Karpas-422 (cell line): ENCODE results near the gene UBE2A. TPM values are rescaled to one million over a fixed set of nuclear protein-coding genes. Genes with fewer than 3 reads are reported as not detected.

Experiments
- DNase-seq: peaks from one replicate; pipeline ENCODE4 v3.0.0-alpha.2; 2015
- H2AFZ ChIP-seq: fragments of 200-600 bp; sonication (generic); 2 replicates; pipeline ENCODE4 v1.6.1; 2014; ENCODE audit warnings: antibody characterized with exemption, low read length, mixed read lengths
- H3K27ac ChIP-seq: fragments of 200-600 bp; sonication (generic); 2 replicates; pipeline ENCODE4 v1.5.1; 2014; ENCODE audit warnings: mild to moderate bottlenecking, low read length, moderate library complexity
- H3K27me3 ChIP-seq: fragments of 200-600 bp; sonication (generic); 2 replicates; pipeline ENCODE4 v1.6.1; 2014; ENCODE audit warnings: low read length, mixed read lengths
- H3K36me3 ChIP-seq: fragments of 200-600 bp; sonication (generic); 2 replicates; pipeline ENCODE4 v1.6.1; 2014; ENCODE audit warnings: low read length, mixed read lengths; ENCODE audit not compliant: insufficient read depth
- H3K4me1 ChIP-seq: fragments of 200-600 bp; sonication (generic); 2 replicates; pipeline ENCODE4 v1.6.1; 2014; ENCODE audit warnings: mild to moderate bottlenecking, low read length, mixed read lengths
- H3K4me2 ChIP-seq: fragments of 200-600 bp; sonication (generic); 2 replicates; pipeline ENCODE4 v1.6.1; 2014; ENCODE audit warnings: low read length, low read depth, mild to moderate bottlenecking; ENCODE audit not compliant: poor library complexity, severe bottlenecking
- H3K4me3 ChIP-seq: fragments of 200-600 bp; sonication (generic); 2 replicates; pipeline ENCODE4 v1.5.1; 2014; ENCODE audit warnings: mild to moderate bottlenecking, antibody characterized with exemption, low read length, mixed read lengths
- H3K79me2 ChIP-seq: fragments of 200-600 bp; sonication (generic); 2 replicates; pipeline ENCODE4 v1.6.1; 2014; ENCODE audit warnings: mild to moderate bottlenecking, low read length, mixed read lengths
- H3K9ac ChIP-seq: fragments of 200-600 bp; sonication (generic); 2 replicates; pipeline ENCODE4 v1.6.0; 2014; ENCODE audit warnings: low read length
- H3K9me2 ChIP-seq: fragments of 200-600 bp; sonication (generic), shearing (Covaris generic); replicated peaks from 2 replicates; pipeline ENCODE4 v1.6.0; 2014; ENCODE audit warnings: mild to moderate bottlenecking, low read length, moderate library complexity; ENCODE audit not compliant: insufficient read depth
- H3K9me3 ChIP-seq: fragments of 300-700, 200-600 bp; sonication (generic); 2 replicates; pipeline ENCODE4 v1.6.1; 2014; ENCODE audit warnings: low read length, mixed read lengths
- H4K20me1 ChIP-seq: fragments of 200-600 bp; sonication (generic); 2 replicates; pipeline ENCODE4 v1.6.1; 2014; ENCODE audit warnings: mild to moderate bottlenecking, antibody characterized with exemption, low read length, low read depth; ENCODE audit not compliant: insufficient read depth
- total RNA-seq: library from RNA; depleted of rRNA; stranded (reverse); fragments of >200 nt; shearing (Covaris generic); gene quantifications from 2 replicates; pipeline ENCODE4 v1.2.3, GENCODE V29; 2014; ENCODE audit warnings: low replicate concordance

The UBE2A gene
- total RNA-seq, 1 experiment from 2014 or later: 54.7 TPM

DNA sequence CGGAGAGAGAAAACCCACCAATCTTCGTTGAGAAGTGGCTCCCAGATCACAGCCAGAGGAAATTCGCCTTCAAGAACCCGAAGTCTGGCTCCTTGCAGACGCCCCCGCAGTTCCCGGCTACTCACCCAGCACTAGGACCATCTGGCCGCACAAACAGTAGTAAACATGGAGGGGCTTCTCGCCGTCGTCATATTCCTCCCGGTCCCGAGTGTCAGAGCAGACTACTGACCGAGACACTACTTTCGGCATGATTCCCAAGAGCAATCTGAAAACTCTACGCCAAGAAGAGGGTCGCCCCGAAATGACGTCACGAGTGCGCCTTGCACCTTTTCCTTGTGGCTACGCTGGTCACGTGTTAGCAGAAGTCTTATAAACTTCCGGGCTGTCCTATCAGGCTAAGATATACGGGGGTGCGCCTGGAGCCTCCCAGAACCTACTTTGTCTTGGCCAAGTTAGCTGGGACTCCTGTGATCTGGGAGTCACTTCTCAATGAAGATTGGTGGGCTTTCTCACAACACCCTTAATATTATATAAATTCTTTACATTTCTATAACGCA lies 9.2 kb upstream of the UBE2A start, which contains the start of gene STEEP1:
Gene STEEP1 (minus strand): TSS at position 303 of the 557 bp plus-strand sequence. CDS start 54 bp downstream, at position 249.
- DNase-seq: peak; percentile 94
- H3K27ac ChIP-seq: no peak within 1 kb of the TSS
- peak within 1 kb of the TSS; percentile 76 for H3K9ac ChIP-seq
- H2AFZ ChIP-seq: no peak within 1 kb of the TSS
- H3K36me3 ChIP-seq: no peaks in the 10 kb centered on the region
- H3K79me2 ChIP-seq: peaks cover 21% of the 10 kb centered on the region
- H3K4me3 ChIP-seq: peak within 1 kb of the TSS; percentile 77
- H3K4me2 ChIP-seq: peak within 1 kb of the TSS; percentile 67
- H3K4me1 ChIP-seq: peaks cover 2% of the 10 kb centered on the region; the same call in 1 of the 2 replicates
- no peaks in the 10 kb centered on the region for H3K9me3 ChIP-seq
- H3K9me2 ChIP-seq: no peaks in the 10 kb centered on the region
- no peaks in the 10 kb centered on the region for H3K27me3 ChIP-seq
- no peaks in the 10 kb centered on the region for H4K20me1 ChIP-seq

DNA sequence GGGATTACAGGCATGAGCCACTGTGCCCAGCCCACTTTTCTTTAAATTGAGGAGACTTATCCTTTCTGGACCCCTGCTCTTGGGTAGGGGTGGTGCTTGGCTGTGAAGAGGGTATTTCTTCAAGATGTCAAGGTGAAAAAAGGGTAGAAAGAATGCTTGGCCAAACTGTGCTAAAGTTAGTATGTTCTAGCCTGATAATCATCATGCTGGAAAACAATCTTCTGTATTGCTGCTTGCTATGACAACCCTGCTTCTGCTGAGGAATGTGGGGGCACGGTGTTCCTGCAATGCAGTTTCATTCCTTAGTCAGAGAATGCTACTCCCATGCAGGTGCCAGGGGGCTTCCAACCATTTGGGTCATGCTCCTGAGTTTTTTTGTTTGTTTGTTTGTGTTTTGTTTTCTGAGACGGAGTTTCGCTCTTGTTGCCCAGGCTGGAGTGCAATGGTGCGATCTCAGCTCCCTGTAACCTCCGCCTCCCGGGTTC lies 4.0 kb upstream of the UBE2A start:
- no peaks in the 10 kb centered on the region for H4K20me1 ChIP-seq
- no peak overlapping the region for H3K9ac ChIP-seq
- H3K4me3 ChIP-seq: no peak overlapping the region
- H2AFZ ChIP-seq: no peak overlapping the region
- H3K79me2 ChIP-seq: peaks cover 7% of the 10 kb centered on the region
- H3K27ac ChIP-seq: no peak overlapping the region
- no peaks in the 10 kb centered on the region for H3K9me3 ChIP-seq
- H3K4me2 ChIP-seq: no peak overlapping the region
- no peaks in the 10 kb centered on the region for H3K27me3 ChIP-seq
- no peak for DNase-seq
- no peaks in the 10 kb centered on the region for H3K9me2 ChIP-seq
- H3K4me1 ChIP-seq: peaks cover 11% of the 10 kb centered on the region
- H3K36me3 ChIP-seq: no peaks in the 10 kb centered on the region

DNA sequence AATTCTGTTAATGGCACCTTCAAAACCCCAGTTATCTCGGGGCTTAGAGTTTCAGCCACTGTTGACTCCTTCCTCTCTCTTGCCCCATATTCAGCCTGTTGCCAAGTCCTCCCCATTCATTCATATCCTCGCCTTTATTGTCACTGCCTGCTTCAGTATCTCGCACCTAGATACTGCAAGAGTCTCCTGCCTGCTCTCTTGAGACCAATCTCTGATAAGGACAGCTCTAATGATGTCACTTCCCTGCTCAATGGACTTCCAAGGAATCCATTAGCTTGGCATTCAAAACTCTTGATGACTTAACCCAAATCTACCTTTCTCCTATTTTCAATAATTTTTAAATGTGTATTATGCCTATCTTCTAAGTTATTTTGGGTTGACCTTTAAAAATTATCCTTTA lies 1.1 kb upstream of the UBE2A start:
- Histone ChIP-seq H3K9ac (peak overlapping the region; percentile 71), H3K79me2 (peaks cover 21% of the 10 kb centered on the region), H2AFZ (peak overlapping the region; percentile 17; the same call in 1 of the 2 replicates), H3K4me3 (peak overlapping the region; percentile 76), H3K9me2 (no peaks in the 10 kb centered on the region), H3K27ac (peak overlapping the region; percentile 72), H3K27me3 (no peaks in the 10 kb centered on the region), H3K36me3 (peaks cover 4% of the 10 kb centered on the region; the same call in 1 of the 2 replicates), H3K4me1 (peaks cover 36% of the 10 kb centered on the region), H4K20me1 (no peaks in the 10 kb centered on the region), H3K9me3 (no peaks in the 10 kb centered on the region), H3K4me2 (peak overlapping the region; percentile 91)
- DNase-seq: no peak

DNA sequence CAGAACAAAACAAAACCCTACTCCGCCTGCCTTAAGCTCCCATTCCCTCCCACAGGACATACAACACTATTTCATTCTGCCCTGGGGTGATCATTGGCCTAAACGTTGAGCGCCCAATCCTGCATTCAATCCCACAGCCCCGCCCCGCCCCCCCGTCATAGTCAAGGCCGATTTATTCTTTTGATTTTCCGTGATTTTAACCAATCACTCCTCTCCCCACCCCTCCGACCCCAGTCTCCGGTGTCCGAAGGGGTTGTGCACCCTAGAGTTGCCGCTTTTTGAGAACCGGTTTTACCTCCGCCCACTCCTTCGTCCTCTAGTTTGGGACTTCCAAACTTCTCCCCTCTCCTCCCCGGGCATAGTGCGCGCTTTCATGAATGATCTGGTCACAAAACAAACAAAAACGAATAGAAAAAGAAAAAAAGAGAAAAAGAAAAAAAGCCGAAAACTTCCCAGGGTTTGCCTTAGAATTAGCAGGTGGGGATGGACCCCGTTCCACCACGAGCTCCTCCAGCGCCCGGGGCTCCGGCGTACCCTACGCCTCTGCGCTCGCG lies 446 bp upstream of the UBE2A start:
- H3K27me3 ChIP-seq: no peaks in the 10 kb centered on the region
- no peaks in the 10 kb centered on the region for H4K20me1 ChIP-seq
- peak overlapping the region; percentile 72 for H3K27ac ChIP-seq
- H3K4me2 ChIP-seq: peak overlapping the region; percentile 91
- H3K4me1 ChIP-seq: peaks cover 42% of the 10 kb centered on the region
- H3K9me2 ChIP-seq: no peaks in the 10 kb centered on the region
- peak; percentile 72 for DNase-seq
- H2AFZ ChIP-seq: peak overlapping the region; percentile 67; the same call in 1 of the 2 replicates
- H3K9me3 ChIP-seq: no peaks in the 10 kb centered on the region
- H3K36me3 ChIP-seq: peaks cover 4% of the 10 kb centered on the region; the same call in 1 of the 2 replicates
- H3K9ac ChIP-seq: peak overlapping the region; percentile 71
- H3K4me3 ChIP-seq: peak overlapping the region; percentile 76
- peaks cover 21% of the 10 kb centered on the region for H3K79me2 ChIP-seq

DNA sequence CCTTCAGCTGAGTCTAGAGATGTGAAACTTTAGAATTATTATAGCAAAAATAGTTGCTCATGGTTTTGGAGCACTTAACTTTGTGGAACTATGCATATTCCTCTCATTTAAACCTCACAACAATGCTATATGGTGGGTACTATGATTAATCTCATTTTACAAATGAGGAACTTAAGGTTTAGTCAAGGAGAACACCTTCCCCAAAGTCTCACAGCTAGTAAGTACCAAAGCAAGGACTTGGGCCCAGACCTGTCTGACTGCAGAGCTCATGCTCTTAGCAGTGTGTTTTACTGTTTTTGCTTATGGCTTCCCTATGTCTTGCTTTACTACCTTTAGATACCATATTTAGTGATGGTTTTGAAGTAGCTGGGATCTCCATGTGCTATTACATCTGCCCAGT lies 5.1 kb downstream of the UBE2A start:
- Histone ChIP-seq H3K4me1 (peaks cover 52% of the 10 kb centered on the region), H3K9me2 (no peaks in the 10 kb centered on the region), H3K4me2 (peak overlapping the region; percentile 46), H3K27me3 (no peaks in the 10 kb centered on the region), H3K9ac (peak overlapping the region; percentile 28), H3K4me3 (no peak overlapping the region), H3K36me3 (peaks cover 15% of the 10 kb centered on the region; the same call in 1 of the 2 replicates), H3K27ac (peak overlapping the region; percentile 88), H3K9me3 (no peaks in the 10 kb centered on the region), H2AFZ (no peak overlapping the region), H4K20me1 (no peaks in the 10 kb centered on the region), H3K79me2 (peaks cover 28% of the 10 kb centered on the region)
- DNase-seq: peak; percentile 74

DNA sequence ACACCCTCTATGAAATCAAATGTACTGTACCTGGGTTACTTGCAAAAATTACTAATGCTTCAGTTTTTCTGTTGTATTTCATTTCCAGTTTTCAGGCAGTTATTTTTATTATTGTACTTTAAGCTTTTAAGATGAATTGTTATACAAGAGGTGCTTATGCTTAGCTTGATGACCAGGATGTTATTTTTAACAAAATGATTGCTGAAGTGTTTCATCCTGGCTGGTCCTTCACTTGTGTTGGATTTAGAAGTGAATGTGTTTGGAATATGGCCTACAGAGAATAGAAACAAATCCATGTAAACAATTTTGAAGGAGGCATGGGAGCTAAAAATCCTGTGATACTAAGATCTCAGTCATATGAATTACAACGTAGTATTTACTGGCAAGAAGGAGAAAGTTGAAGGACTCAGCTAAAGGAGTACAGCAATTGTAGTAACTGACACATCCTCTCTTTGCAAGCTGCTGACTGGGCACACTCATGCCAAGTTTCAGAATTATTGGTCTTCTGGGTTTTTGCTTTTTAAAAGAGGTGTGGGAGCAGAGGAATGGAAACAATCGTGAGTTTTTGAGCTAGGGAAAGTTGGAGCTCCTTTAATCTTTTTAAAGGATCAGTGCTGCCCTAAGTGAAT lies 9.2 kb downstream of the UBE2A start:
- no peaks in the 10 kb centered on the region for H3K9me2 ChIP-seq
- H3K27me3 ChIP-seq: no peaks in the 10 kb centered on the region
- H3K9me3 ChIP-seq: no peaks in the 10 kb centered on the region
- H3K79me2 ChIP-seq: peaks cover 7% of the 10 kb centered on the region; the same call in 1 of the 2 replicates
- peaks cover 11% of the 10 kb centered on the region; the same call in 1 of the 2 replicates for H3K36me3 ChIP-seq
- no peak overlapping the region for H3K9ac ChIP-seq
- no peak overlapping the region for H3K4me3 ChIP-seq
- peaks cover 43% of the 10 kb centered on the region for H3K4me1 ChIP-seq
- H4K20me1 ChIP-seq: no peaks in the 10 kb centered on the region
- H3K4me2 ChIP-seq: no peak overlapping the region
- H2AFZ ChIP-seq: no peak overlapping the region
- H3K27ac ChIP-seq: peak overlapping the region; percentile 16; the same call in 1 of the 2 replicates
- no peak for DNase-seq

DNA sequence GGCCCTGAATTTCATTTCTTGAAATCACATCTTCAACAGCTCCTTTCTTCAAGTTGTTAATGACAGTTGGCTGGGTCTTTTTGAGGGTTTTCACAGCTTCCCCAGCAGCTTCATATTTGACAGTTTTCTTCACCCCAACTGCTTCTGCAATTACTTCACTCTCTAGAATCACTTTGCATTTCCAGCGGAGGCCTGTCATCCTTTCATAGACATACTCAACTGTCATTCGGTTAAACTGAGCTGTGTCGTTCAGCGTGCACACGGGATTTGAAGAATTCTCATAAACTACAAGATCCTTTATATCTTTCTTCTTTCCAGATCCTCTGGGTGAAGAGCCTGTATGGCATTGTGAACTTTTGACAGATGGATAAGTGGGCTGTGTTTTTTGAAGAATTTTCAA lies 15.4 kb downstream of the UBE2A start:
- Histone ChIP-seq H3K9me2 (no peaks in the 10 kb centered on the region), H3K79me2 (0 out of 2 replicates have a peak, but pooled peaks cover 4% of the 10 kb centered on the region), H3K9ac (no peak overlapping the region), H3K9me3 (no peaks in the 10 kb centered on the region), H3K36me3 (peaks cover 8% of the 10 kb centered on the region; the same call in 1 of the 2 replicates), H2AFZ (no peak overlapping the region), H3K4me3 (no peak overlapping the region), H3K4me2 (no peak overlapping the region), H3K27ac (no peak overlapping the region), H3K4me1 (peaks cover 20% of the 10 kb centered on the region), H3K27me3 (no peaks in the 10 kb centered on the region), H4K20me1 (no peaks in the 10 kb centered on the region)
- DNase-seq: no peak

DNA sequence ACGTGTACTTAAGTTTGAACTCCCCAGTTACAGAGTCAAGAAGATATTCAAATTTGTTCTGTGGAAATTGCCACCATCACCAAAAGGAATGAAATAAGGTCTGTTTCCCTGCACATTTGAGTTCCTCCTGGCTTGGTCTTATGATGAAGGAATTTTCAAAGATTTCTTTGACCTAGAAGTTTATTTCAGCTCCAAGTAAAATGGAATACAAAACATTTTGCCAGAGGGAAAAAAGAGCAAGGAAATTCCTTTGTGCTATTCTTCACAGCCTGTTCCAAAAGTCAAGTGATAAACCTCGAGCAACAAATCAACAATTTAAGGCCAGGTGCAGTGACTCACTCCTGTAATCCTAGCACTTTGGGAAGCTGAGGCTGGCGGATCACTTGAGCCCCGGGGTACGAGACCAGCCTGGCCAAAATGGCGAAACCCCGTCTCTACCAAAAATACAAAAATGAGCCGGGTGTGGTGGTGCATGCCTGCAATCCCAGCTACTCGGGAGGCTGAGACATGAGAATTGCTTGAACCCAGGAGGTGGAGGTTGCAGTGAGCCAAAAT lies 28.4 kb downstream of the UBE2A start:
- Histone ChIP-seq H3K9me2 (no peaks in the 10 kb centered on the region), H4K20me1 (0 out of 2 replicates have a peak, but pooled peaks cover 4% of the 10 kb centered on the region), H3K4me3 (no peak overlapping the region), H3K79me2 (peaks cover 75% of the 10 kb centered on the region), H2AFZ (no peak overlapping the region), H3K9me3 (no peaks in the 10 kb centered on the region), H3K36me3 (no peaks in the 10 kb centered on the region; the same call in 1 of the 2 replicates), H3K27ac (no peak overlapping the region), H3K9ac (no peak overlapping the region), H3K27me3 (no peaks in the 10 kb centered on the region), H3K4me1 (peaks cover 24% of the 10 kb centered on the region), H3K4me2 (no peak overlapping the region)
- DNase-seq: no peak
